ENCODE measurements around the gene SNRPD3. TPM values are rescaled to one million over a fixed set of nuclear protein-coding genes. Genes with fewer than 3 reads are reported as not detected.
"Not testable (repeated sequence)": the region's sequence is repeated elsewhere in the genome, so short reads cannot be mapped to it uniquely, and the experiment has no call there.

The SNRPD3 gene
- total RNA-seq, 1 donor from 2014 or later: 242 TPM

DNA sequence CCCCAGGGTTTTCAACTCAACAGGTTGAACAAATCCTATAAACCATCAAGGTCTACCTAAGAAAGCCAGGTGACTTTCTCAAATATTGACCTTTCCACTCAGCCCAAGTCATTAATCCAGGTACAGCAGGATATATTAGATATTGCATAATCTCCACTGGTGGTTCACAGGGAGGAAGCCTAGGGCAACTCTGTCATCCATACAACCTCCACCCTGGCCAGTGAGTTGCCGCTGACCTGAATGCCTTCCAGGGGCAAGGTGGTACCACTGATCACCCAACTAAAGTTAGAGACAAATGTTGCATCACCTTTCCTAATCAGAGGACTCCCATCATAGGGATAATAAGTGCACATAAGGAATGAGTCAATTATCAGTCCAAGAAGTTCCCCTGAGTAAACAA is 23.7 kb upstream of the SNRPD3 start:
- DNase-seq (ENCODE audit: low read depth, low spot score): no peak

DNA sequence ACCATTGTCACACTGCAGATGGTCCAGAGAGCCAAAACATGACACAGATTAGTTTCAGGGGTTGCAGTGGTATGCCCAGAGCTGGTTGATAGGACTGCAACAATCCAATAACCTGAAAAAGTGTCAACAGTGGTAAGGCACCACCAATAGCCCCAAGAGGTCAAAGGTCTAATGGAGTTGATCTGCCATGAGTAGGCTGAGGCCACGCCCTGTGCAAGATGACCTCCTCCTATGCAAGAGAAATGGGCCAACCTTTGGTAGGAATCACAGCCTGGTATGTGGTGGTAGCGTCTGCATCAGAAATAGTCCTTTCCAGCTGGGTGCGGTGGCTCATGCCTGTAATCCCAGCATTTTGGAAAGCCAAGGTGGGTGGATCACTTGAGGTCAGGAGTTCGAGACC is 20.5 kb upstream of the SNRPD3 start:
- DNase-seq (ENCODE audit: low read depth, low spot score): no peak

DNA sequence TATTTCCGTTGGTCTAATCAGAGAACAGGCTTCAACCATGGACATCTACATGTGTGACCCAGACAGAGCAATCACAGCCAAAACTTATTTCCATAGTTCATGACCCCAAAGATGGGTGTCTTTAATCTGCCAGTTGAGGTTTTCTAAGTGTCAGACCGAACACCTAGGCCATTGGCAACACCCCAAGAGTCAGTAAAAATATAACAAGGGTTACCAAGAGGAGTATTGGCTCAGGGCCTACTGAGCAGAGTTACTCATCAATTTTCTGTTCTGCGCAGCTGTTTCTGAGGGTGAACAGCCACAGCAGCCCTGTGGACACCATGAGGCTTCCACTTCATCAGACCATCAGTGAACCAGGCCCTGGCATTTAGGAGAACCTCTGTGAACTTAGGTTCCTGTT is 19.7 kb upstream of the SNRPD3 start:
- no peak for DNase-seq (ENCODE audit: low read depth, low spot score)

DNA sequence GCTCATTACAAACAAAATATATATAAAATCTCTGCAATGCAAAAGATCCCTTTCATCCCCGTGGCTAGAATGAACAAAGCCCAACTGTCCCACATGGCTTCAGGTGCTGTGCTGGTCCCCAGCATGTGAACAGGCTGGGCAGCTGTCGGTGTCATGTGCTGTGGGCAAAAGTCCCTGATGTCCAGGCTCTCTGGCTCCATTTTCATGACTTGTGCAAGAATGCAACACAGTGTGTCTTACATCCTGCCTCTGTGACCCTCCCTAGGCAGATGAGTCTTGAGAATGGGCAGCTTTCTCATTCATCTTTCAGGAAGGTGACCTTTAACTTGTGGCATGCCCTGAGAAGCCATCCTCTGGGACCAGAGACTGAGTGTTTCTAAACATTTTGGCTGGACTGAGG is 15.3 kb upstream of the SNRPD3 start:
- DNase-seq (ENCODE audit: low read depth, low spot score): no peak

DNA sequence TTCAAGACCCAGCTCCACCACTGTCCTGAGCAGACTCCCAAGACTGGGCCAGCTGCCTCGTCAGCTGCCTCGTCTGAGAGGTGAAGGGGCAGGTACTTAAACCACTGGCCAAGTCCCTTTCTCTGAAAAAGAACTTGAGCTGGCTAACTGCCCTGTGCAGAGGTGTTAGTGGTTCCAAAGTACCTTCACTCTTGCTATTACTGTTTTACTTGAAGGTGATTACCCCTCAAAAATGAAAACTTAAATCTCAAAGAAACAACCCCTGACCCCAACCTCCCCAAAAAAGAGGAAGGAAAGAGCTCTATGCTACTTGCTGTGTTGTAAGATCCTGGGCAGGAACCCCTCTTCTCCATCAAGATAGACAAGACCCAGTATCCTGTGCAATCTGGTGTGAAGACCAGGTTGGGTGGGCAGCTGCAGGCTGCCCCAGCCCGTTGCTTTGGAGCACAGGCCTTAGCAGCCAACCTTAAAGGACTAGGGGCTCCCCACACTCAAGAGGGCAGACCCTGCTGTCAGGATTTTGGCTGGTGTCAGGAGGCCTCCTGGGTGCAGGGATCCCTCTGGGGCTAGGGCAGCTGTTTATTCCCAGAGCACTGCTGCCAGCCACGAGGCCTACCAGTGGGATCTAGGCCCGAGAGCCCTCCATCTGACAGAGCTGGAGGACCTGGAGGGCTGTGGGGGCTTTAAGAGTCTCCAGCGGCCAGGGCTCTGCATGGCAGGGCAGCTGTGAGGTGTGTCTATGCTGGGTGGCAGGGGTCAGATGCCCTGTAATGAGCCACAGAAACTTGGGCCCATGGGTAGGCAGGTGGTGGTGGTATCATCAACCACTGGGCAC is 13.9 kb upstream of the SNRPD3 start:
- DNase-seq (ENCODE audit: low read depth, low spot score): no peak

DNA sequence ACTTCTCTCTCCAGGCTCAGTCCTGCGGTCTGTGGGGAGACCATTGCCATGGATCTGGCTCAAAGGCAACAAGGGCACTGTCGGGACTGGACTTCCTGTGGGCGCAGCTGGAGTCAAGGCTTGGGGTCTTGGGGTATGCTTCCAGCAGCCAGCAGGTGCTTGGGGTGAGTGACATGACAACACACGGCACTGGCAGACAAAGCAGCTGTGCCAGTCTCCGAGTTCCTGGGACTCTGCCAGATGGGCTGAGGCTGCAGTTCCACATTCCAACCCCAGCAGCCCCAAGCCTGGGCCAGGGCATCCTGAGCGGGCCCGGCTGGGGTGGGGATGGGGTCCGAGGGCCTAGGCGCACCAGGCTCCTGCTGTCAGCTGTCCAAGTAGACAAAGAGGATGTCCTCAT is 13.2 kb upstream of the SNRPD3 start:
- DNase-seq (ENCODE audit: low read depth, low spot score): no peak

DNA sequence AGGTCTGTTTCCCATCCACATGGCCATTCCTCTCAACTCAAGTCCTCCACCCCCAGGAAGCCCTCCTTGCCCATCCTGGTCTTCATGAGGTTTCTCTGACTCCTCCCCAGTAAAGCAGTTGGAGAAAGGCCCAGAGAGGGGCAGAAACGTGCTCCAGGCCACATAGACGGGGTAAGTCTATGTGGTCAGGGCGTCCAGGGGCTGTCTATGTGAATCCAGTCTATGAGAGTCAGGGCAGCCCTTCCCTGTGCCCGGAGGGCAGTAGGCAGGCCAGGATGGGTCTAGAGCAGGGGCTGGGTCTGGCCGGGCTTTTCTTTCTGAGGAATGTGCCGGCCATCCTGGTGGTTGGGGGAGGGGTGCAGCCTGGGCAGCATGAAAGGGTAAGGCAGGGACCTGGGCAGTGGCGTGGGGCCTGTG is 12.6 kb upstream of the SNRPD3 start:
- DNase-seq (ENCODE audit: low read depth, low spot score): no peak

DNA sequence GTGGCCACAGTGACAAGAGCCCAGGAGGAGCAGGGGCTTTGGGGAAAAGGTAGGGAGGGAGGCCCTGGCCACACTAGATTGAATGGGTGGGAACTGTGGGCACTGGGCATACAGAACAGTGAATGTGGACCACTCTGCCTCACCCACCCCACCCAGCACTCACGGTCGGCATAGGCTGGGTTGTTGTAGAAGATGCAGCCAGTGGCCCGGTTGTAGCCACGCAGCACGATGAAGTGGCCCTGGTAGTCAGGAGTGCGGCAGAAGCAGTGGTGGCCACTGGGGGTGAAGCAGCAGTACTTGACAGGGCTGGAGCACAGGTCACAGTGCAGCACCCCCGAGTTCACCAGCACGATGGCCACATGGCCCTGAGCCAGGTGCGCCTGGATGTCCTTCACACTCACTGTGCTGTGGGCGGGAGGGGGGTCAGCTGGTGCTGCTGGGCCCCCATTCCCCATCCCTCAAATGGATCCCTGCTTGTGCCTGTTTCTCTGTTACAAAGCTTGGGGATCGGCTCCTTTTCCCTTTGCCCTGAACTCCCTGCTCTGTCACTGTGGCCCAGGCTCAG is 12.0 kb upstream of the SNRPD3 start:
- no peak for DNase-seq (ENCODE audit: low read depth, low spot score)

DNA sequence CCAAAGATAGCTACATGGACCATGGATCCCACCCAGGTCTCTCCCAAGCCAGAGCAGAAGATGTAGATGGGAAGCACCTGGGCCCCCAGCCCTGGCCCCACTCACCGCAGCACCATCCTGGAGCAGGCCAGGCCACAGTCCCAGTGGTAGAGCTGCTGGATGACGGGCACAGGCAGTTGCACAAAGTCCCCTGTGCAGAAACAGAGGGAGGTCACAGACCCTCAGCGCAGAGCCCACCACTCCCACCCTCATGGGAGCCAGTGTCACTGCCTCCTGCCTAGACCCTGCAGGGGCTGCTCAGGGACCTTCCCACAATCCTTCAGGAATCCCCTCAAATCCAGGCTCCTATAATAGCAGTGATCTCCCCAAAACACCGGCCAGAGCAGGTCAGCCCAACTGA is 7.0 kb upstream of the SNRPD3 start:
- DNase-seq (ENCODE audit: low read depth, low spot score): no peak

DNA sequence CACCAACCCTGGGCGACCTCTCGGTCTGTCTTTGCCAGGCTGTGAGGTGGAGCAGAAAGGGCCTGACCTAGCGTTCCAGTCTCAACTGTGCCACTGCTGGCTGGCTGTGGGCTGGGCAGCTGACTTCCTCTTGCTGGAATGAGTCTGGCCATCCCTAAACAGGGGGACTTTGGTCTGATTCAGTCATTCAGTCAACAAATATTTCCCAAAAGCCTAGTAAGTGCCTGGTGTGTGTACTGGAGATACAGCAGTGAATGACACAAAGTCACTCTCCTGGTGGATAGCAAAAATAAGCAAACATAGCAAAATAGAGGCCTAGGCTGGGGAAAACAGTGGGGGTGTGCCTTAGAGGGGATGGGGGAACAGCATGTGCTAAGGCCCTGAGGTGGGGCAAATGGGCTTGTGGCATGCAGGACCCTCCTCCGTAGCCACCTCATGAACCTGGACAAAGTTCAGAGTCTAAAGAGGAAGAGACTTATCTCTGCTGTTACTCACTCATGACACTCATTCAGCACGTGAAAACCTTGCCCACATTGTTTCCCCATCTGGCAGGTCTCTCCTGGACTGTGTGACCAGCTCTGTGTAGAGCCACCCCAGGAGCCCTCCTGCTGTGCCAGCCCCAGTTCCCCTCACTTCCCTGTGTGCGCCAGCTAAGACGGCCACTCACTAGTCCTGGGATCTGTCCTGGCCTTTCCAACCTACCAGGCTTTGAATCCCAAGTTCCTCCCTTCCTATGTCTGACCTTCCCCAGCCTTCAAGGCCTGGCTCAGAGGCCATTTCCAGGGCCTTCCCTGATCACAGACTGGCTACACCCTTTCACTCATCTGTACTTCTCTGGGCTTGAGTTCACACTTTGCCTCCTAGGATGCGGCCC is 5.5 kb upstream of the SNRPD3 start:
- no peak for DNase-seq (ENCODE audit: low read depth, low spot score)

DNA sequence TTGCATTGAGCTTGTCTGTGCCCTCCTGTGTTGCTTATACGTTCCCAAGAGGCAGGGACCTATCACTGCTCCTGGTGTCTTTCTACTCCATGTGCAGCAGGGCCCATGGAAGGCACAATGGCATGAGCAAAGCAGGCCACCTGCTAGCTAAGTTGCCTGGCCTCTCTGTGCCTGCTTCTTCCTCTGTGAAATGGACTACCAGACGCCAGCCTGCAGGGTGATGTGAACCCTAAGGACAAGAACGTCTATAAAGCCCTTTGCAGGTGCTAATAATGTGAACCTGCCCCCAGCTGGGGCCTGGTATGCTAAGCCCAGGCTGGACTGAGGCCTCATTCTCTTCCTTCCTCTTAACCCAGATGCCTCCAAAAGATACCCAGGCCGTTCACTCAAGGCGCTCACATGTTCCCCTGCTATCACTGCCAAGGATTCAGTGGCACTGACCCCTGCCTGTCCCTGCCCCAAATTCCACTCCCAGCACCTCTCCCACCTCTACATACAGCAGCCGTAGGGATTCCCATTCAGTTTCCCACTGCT is 4.8 kb upstream of the SNRPD3 start:
- DNase-seq (ENCODE audit: low read depth, low spot score): no peak

DNA sequence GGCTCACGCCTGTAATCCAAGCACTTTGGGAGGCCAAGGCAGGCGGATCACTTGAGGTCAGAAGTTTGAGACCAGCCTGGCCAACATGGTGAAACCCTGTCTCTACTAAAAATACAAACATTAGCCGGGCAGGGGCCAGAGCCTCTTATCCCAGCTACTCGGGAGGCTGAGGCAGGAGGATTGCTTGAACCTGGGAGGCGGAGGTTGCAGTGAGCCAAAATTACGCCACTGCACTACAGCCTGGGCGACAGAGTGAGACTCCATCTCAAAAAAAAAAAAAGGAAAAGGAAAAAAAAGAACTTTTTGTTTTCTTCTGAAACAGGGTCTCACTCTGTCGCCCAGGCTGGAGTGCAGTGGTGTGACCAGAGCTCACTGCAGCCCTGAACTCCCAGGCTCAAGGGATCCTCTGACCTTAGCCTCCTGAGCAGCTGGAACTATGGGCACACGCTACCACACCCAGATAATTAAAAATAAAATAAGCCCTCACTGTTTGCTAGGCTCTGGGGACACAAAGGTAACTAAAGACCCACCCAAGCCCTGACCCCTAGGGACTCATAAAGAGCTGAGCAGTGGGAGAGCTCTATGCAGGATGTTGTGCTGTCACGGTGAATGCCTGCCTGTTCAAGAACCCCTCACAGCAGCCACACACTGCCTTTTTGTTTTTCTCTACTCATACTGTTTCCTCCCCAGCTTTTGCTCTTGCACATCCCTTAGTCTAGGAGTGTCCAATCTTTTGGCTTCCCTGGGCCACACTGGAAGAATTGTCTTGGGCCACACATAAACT is 3.1 kb upstream of the SNRPD3 start:
- not testable (repeated sequence) for DNase-seq (ENCODE audit: low read depth, low spot score)

DNA sequence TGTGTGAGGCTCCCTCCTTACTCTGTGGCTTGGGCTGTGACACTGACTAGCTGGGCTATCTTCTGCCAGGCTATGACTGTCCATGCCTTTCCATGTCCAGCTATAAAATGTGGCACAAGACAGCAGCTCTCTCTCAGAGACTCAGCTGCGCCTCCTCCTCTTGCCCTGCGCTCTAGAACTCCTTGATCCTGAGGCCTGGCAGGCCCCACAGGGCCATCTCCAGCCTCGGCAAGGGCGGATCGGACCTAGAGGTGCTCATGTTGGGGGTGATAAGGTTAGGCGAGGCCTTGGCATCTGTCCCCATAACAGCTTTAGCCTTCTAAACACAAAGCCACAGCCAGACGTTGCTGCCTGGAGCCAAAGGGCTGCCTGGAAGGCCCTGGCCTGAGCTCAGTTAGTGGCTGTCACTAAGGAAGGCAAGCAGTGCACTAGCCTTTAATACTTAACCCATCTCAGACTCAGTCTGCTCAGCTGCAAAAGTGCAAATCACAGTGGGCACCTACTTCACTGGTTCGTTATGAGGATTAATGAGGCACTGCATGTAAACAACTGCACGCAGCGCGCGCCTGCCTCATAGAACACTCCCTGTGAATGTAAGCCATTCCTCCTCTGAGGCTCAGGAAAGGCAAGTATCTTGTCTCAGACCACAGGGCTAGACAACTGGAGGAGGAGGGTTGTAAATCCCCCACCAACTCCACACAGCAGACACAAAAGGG is 2.0 kb upstream of the SNRPD3 start:
- DNase-seq (ENCODE audit: low read depth, low spot score): no peak

DNA sequence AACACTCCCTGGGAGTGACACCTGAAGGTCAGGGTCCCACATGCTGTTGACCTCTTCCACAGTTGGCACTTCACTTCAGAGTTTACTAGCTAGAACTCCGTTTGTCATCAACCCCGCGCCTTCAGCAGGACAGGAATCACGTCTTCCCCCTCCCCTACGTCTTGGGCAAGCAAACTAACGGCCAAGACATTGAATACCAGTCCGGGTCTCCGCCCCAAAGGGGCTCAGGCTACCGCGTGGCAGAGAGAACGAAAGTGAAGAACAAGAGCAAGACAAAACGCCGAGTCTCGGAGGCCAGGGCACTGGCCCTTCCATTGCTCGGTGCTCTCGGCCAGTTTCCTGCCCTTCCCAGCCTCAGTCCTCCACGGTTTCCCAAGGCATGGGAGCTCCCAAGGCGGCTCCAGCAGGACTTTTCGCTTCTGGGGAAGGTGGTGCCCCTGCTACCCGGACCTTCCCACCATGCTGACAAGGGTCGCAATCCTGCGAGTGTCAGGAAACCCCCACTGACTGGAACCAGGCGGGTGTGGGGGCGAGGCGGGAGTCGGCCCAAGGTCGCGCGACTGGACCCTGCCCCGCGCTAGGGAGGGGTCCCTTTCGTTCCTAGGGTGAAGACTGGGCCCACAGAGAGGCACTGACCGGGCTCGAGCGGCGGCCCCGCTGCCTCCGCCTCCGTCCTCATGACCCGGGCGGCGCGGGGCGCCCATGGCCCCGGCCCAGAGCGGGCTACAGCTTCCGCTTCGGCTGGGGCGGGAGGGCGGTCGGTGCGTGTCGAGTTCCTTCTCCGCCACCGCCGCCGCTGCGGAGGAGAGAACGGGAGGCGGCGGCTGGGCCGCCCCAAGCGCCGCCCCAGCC is 1.3 kb upstream of the SNRPD3 start, which contains the start of gene GUCD1:
GUCD1 (minus strand) TSS at position 826 of the 852 bp plus-strand sequence; CDS start at position 679, 147 bp downstream.
- DNase-seq (ENCODE audit: low read depth, low spot score): no peak

DNA sequence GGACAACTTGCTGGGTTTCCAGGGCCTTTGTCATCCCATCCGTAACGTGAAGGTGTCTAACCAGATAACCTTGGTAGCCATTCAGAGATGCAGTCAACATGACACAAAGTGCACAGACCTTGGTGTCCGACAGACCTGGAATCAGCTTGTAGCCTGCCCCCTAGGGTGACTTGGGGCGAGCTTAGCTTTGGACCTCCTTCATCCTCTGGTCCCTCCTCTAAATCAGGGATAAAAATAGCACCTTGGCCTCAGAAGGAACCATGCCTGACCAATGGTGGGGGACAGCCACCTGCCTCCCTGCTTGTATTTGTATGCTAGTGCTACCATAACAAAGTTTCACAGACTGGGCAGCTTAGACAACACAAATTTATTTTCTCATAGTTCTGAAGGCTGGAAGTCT is 3.7 kb downstream of the SNRPD3 start:
- no peak for DNase-seq (ENCODE audit: low read depth, low spot score)

DNA sequence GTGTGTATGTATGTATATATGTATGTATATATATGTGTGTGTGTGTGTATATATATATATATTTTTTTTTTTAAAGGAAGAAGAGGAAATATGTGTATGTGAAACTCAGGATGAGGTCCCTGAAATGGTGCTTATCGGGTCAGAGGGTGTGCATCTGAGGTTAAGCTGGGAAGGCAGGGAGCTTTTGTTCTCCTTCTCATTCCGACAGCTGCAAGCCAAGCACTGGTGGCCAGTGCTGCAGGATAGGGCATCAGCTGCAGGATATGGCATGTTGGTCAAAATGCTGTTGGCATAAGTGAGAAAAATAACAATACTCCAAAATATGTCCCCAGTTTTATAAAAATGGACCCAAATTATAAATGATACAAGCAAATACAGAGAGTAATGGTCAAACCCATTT is 7.4 kb downstream of the SNRPD3 start:
- DNase-seq (ENCODE audit: low read depth, low spot score): no peak

DNA sequence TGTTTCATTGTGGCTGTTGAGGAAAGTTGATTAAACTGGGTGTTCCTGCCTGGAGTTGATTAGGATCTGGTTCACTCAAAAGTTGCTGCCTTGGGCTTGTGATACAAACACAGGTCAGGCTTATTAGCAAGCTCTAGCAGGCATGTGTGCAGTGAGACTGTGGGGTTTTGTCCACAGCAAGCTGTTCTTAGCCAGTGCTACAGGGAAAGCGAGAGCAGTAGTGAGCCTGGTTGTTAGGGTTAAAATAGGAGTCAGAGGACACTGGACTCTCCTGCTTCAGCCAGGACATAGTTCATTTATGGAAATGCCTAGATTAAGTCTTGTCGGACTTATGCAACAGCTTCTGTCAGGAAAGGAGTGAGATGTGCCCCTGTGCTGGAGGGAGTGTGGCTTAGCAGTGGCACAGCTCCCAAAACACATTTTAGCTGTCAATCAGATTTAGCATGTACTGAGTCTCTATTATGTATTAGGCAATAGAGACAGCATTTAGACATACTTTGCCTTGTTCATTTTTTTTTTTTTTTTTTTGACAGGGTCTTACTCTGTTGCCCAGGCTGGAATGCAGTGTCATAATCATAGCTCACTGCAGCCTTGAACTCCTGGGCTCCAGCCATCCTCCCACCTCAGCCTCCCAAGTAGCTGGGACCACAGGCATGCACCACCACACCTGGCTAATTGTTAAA is 8.7 kb downstream of the SNRPD3 start:
- no peak for DNase-seq (ENCODE audit: low read depth, low spot score)

DNA sequence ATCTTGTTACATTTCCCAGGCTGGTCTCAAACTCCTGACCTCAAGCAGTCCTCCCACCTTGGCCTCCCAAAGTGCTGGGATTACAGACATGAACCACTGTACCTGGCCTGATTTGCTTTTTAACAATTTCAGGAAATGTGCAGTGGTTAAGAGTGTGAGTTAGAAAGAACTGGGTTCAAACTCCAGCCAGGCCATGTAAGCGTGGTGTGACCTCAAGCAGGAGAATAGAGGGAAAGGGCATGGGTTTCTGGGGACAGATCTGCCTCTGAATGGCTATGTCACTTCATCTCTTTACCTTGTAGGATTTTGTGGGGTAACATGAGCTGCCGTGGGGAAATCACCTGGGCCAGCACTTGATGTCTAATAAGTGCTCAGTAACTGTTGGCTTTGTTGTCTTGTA is 9.3 kb downstream of the SNRPD3 start:
- no peak for DNase-seq (ENCODE audit: low read depth, low spot score)
